A549 treated with GW870086 at 1 μM for 4 hours (cell line): ENCODE results near the gene GPR176. TPM values are rescaled to one million over a fixed set of nuclear protein-coding genes. Genes with fewer than 3 reads are reported as not detected.

Source experiments
- total RNA-seq: library from RNA; stranded (reverse); fragments of 200-300 nt; extraction: Qiagen RNA extraction; gene quantifications from 5 replicates; pipeline ENCODE4 v1.2.3, GENCODE V29; 2022; ENCODE audit warnings: low read depth

The GPR176 gene, protein sequence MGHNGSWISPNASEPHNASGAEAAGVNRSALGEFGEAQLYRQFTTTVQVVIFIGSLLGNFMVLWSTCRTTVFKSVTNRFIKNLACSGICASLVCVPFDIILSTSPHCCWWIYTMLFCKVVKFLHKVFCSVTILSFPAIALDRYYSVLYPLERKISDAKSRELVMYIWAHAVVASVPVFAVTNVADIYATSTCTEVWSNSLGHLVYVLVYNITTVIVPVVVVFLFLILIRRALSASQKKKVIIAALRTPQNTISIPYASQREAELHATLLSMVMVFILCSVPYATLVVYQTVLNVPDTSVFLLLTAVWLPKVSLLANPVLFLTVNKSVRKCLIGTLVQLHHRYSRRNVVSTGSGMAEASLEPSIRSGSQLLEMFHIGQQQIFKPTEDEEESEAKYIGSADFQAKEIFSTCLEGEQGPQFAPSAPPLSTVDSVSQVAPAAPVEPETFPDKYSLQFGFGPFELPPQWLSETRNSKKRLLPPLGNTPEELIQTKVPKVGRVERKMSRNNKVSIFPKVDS
- total RNA-seq = 8.2 to 11.7 TPM (median 10.1 TPM) in 5 replicates

DNA sequence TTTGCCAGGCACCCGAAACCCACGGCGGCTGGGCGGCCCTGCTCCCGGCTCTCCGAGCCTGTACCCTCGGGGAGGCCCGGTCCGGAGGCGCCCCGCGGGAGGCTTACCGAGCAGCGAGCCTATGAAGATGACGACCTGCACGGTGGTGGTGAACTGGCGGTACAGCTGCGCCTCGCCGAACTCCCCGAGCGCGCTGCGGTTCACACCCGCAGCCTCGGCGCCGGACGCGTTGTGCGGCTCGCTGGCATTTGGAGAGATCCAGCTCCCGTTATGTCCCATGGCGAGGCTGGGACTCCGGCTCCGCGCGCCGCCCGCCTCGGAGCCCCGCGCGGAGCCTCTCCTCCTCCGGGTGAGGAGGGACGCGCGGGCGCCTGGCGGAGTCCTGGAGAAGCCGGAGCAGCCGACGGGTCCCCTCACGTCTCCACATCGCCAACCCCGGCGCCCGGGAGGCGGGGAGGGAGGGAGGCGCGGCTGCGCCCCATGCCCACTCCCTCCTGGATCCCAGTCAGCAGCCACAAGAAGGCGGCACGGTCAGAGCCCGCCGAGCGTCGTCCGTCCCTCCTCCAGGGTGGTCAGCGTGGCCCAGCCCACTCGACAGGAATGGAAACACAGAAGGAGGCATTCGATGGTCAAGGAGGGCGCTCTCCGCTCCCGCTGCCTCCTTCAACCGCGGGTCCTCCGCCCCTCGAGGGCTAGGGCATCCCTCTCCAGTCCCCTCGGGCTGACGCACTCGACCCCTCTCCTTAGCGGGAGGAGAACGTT is at the start of gene GPR176:
GPR176 (minus strand) TSS at position 519 of the 762 bp plus-strand sequence; CDS start at position 279, 240 bp downstream.

DNA sequence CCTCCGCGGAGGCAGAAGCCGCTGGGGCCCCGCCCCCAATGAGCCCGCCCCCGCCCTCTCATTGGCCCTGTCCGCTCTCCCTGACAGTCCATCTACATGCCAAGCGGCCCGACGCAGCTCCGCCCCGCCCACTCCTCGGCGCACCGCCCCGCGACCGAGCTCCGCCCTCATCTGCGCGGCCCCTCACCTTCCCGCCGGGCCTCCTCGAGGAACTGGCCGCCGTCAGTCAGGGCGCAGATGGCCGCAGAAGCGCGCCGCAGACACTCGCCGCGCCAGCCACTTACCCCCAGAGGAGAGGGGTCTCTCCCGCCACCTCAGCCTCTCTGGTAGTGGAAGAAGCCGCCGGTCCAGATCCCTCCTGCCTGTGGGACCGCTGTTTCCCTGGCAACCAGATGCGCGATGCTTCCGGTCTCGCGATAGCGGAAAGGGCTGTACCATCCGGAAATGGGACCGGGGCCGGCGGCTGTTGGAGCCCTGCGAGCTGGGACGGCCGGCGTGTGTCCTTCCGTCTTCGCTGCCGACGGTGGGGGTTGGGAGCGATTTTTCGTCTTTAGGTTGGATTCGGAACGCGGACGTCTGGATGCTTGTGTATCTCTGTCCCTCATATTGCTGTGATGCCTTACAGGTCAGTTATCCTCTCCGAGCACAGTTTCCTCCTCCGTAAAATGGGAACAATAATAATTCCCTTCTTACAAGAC is 137.5 kb downstream of the GPR176 start, which contains the start of gene FSIP1:
FSIP1 (minus strand) TSS at position 401 of the 698 bp plus-strand sequence. CDS start 6,317 bp downstream, outside the sequence.

Other genes with a start within 250 kb of the GPR176 start
- gene FSIP1, start 137.4 kb downstream of the GPR176 start, total RNA-seq = 0.47 to 1.3 TPM (median 0.65 TPM) in 5 replicates
- gene EIF2AK4, start 13.8 kb upstream of the GPR176 start, total RNA-seq = 16.9 to 19.0 TPM (median 18.1 TPM) in 5 replicates
- 224 to 277 TPM (median 260 TPM) in 5 replicates for gene SRP14, start 118.9 kb upstream of the GPR176 start, total RNA-seq
- gene BMF, start 188.6 kb upstream of the GPR176 start, total RNA-seq = 0.73 to 1.6 TPM (median 1.3 TPM) in 5 replicates
- gene BUB1B, start 240.8 kb upstream of the GPR176 start, total RNA-seq = 25.4 to 30.8 TPM (median 28.2 TPM) in 5 replicates